ENCODE measurements around the gene KNSTRN. TPM values are rescaled to one million over a fixed set of nuclear protein-coding genes. Genes with fewer than 3 reads are reported as not detected.
A peak's percentile ranks its signal among the peaks of the same experiment; 100 is the strongest.

KNSTRN gene
- total and polyA plus RNA-seq, 2 of the 13 experiments (the other 11 are each of a cell fraction or from before 2014, with no cell fraction given) = 20.3 to 62.3 TPM

GRCh38 chr15:40382580-40383456, at the start of gene KNSTRN (continued):
- TF ChIP-seq ZNF609 (CRISPR knock-in tag; IDR thresholded peaks at IDR 0.05; ENCODE audit: borderline replicate concordance) (no peak), ZBTB8A (CRISPR knock-in tag; IDR thresholded peaks at IDR 0.05; ENCODE audit: borderline replicate concordance, low read depth) (no peak; the same call in 1 of the 2 replicates), ZNF782 (CRISPR knock-in tag; IDR thresholded peaks at IDR 0.05; ENCODE audit: borderline replicate concordance) (0 out of 2 replicates have a peak, but pooled peaks have one; percentile 28), TEAD3 (CRISPR knock-in tag; optimal IDR thresholded peaks at IDR 0.05; ENCODE audit: borderline replicate concordance) (no peak), ZNF280B (CRISPR knock-in tag; IDR thresholded peaks at IDR 0.05; ENCODE audit: borderline replicate concordance) (peak; percentile 93), ZNF512 (CRISPR knock-in tag; IDR thresholded peaks at IDR 0.05) (no peak), AGO1 (IDR thresholded peaks at IDR 0.05; ENCODE audit: low read depth, low read length, poor library complexity, severe bottlenecking) (peak; percentile 50), POLR2AphosphoS5 (IDR thresholded peaks at IDR 0.05; ENCODE audit: low read depth, low read length) (peak; percentile 72), ZNF414 (CRISPR knock-in tag; IDR thresholded peaks at IDR 0.05) (no peak), ELF3 (CRISPR knock-in tag; IDR thresholded peaks at IDR 0.05) (no peak), ZNF343 (CRISPR knock-in tag; IDR thresholded peaks at IDR 0.05) (peak; percentile 77; the same call in 1 of the 2 replicates), ZNF317 (CRISPR knock-in tag; IDR thresholded peaks at IDR 0.05) (no peak; the same call in 1 of the 2 replicates), HMGA1 (CRISPR knock-in tag; conservative IDR thresholded peaks at IDR 0.05) (no peak), ZNF180 (CRISPR knock-in tag; IDR thresholded peaks at IDR 0.05; ENCODE audit: borderline replicate concordance, low read depth) (no peak), RNF2 (conservative IDR thresholded peaks at IDR 0.05; ENCODE audit: low read depth) (no peak), ZNF33A (CRISPR knock-in tag; IDR thresholded peaks at IDR 0.05; ENCODE audit: borderline replicate concordance) (no peak), ADNP (CRISPR knock-in tag; IDR thresholded peaks at IDR 0.05) (no peak), THAP7 (CRISPR knock-in tag; IDR thresholded peaks at IDR 0.05) (no peak), SCMH1 (CRISPR knock-in tag; IDR thresholded peaks at IDR 0.05; ENCODE audit: borderline replicate concordance) (no peak)
